ENCODE results near the gene HSPA12A.

DNA sequence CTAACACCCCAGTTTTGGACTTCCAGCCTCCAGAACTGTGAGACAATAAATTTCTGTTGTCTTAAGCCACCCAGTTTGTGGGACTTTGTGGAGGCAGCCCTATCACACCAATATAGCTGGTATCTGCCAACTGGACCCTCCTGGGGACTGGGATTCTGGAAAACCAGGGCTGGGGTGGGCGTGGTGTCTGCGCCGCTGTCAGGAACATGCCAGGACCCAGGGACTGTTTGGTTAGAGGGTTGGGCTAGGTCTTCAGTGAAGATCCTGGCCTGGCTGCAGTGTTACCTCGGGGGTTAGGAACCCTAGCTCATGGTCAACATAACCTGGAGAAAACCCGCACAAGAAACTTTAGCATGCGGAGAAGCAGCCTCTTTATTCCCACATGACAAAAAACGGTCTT lies 79.0 kb downstream of the HSPA12A start:
- TF ChIP-seq EZH2 (IDR thresholded peaks at IDR 0.05) (no peak), POLR2AphosphoS5 (IDR thresholded peaks at IDR 0.05; ENCODE audit: borderline replicate concordance, low read depth, low read length) (no peak)
